Activated CD4-positive, alpha-beta memory T cell treated with anti-CD3 and anti-CD28 coated beads for 36 hours (primary cell): ENCODE results near the gene FGF12. TPM values are rescaled to one million over a fixed set of nuclear protein-coding genes. Genes with fewer than 3 reads are reported as not detected.

Experiments used
- CTCF ChIA-PET: fragments of 350-600 bp; sonication (Branson Sonifier 250); formaldehyde crosslinking; loops from one replicate; lab custom pipeline; 2021; ENCODE audit warnings: antibody characterized with exemption, inconsistent platforms; lab: Charles Lee
- POLR2A ChIA-PET: fragments of 350-600 bp; sonication (Branson Sonifier 250); formaldehyde crosslinking; loops from one replicate; lab custom pipeline; 2021; ENCODE audit warnings: antibody characterized with exemption; lab: Charles Lee
- DNase-seq: peaks from one replicate; pipeline ENCODE4 v3.0.0-alpha.2; 2020
- H3K27ac Mint-ChIP-seq: one replicate; pipeline ENCODE4 v1.8.0; 2021; ENCODE audit warnings: mixed read lengths
- H3K27me3 Mint-ChIP-seq: one replicate; pipeline ENCODE4 v1.8.0; 2021; ENCODE audit warnings: mixed read lengths
- H3K36me3 Mint-ChIP-seq: one replicate; pipeline ENCODE4 v1.8.0; 2021; ENCODE audit warnings: mixed read lengths
- H3K4me1 Mint-ChIP-seq: one replicate; pipeline ENCODE4 v1.8.0; 2021; ENCODE audit warnings: low read depth, mixed read lengths
- H3K4me3 Mint-ChIP-seq: one replicate; pipeline ENCODE4 v1.8.0; 2021; ENCODE audit warnings: mild to moderate bottlenecking, mixed read lengths
- H3K9me3 Mint-ChIP-seq: one replicate; pipeline ENCODE4 v1.8.0; 2021; ENCODE audit warnings: mixed read lengths
- intact Hi-C: fragments of 100-400 bp; cut with micrococcal nuclease; formaldehyde crosslinking; loops from one replicate; pipeline ENCODE4 v1.15.1; 2023
- total RNA-seq, 2 experiments: library from RNA; stranded (reverse); gene quantifications; one replicate each; pipeline ENCODE4 v1.2.3, GENCODE V29; 2021

The FGF12 gene
- total RNA-seq, 2 experiments from 2014 or later, result not detected

DNA sequence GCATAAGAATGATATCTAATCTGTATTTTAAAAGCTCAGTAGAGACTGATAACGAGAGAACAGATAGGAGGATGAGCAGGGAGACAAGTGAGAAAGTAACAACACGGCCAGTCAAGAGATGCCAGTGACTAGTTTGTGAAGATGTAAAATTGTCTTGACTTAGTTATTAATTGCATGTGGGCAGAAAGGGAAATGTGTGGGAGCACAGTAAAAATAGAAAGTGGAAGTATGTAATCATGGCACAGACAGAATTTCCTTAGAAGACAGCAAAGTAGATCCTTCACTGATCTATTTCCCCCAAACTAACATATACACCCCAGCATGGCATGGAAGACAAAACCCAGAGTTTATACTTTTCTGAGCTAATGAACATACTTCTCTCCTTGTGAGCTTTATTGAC is 344.5 kb downstream of the FGF12 start:
- peaks cover 2% of the 10 kb centered on the region for H3K27me3 Mint-ChIP-seq
- H3K27ac Mint-ChIP-seq, result no peak overlapping the region
- no peaks in the 10 kb centered on the region for H3K36me3 Mint-ChIP-seq
- intact Hi-C loops, result no loop called here
- H3K4me1 Mint-ChIP-seq, result no peaks in the 10 kb centered on the region
- H3K9me3 Mint-ChIP-seq, result no peaks in the 10 kb centered on the region
- DNase-seq, result no peak
- ChIA-PET CTCF (no interaction called here), POLR2A (no interaction called here)
- no peak overlapping the region for H3K4me3 Mint-ChIP-seq

DNA sequence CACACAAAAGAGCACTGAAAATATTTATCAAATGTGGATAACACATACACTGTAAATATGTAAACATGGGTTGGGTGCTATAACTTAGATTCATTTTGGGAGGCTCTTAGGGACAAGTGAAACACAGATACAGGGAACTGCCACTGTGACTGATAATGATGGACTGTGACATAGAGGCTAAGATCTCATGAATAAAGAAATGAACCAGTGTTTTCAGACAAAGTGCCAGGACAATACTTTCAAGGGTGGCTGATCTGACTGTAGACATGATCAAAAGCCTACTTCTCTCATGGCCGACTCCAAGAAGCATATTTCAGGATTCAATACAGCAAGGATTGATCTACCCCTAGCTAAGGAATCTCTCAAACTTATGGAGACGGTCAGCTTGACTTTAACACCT is 353.8 kb downstream of the FGF12 start:
- H3K27ac Mint-ChIP-seq, result no peak overlapping the region
- H3K36me3 Mint-ChIP-seq, result no peaks in the 10 kb centered on the region
- CTCF ChIA-PET, result no interaction called here
- no peak for DNase-seq
- H3K4me1 Mint-ChIP-seq, result no peaks in the 10 kb centered on the region
- no peaks in the 10 kb centered on the region for H3K9me3 Mint-ChIP-seq
- POLR2A ChIA-PET, result no interaction called here
- H3K4me3 Mint-ChIP-seq, result no peak overlapping the region
- H3K27me3 Mint-ChIP-seq, result no peaks in the 10 kb centered on the region
- intact Hi-C loops, result no loop called here

GRCh38 chr3:192373032-192373431 is 354.3 kb downstream of the FGF12 start:
- no peak for DNase-seq
- Mint-ChIP-seq H3K4me1 (no peaks in the 10 kb centered on the region), H3K27me3 (no peaks in the 10 kb centered on the region), H3K36me3 (no peaks in the 10 kb centered on the region), H3K27ac (no peak overlapping the region), H3K4me3 (no peak overlapping the region), H3K9me3 (no peaks in the 10 kb centered on the region)
- POLR2A ChIA-PET, result no interaction called here
- intact Hi-C loops, result no loop called here
- CTCF ChIA-PET, result no interaction called here

GRCh38 chr3:192372616-192373015 is 354.7 kb downstream of the FGF12 start:
- DNase-seq, result no peak
- H3K9me3 Mint-ChIP-seq, result no peaks in the 10 kb centered on the region
- no peaks in the 10 kb centered on the region for H3K27me3 Mint-ChIP-seq
- intact Hi-C loops, result no loop called here
- H3K36me3 Mint-ChIP-seq, result no peaks in the 10 kb centered on the region
- POLR2A ChIA-PET, result no interaction called here
- H3K4me1 Mint-ChIP-seq, result no peaks in the 10 kb centered on the region
- CTCF ChIA-PET, result interaction anchor here (0.5 kb wide), 1 partner anchor 540 kb away, joined by 3 read pairs; no protein-coding TSS in a partner anchor
- no peak overlapping the region for H3K4me3 Mint-ChIP-seq
- no peak overlapping the region for H3K27ac Mint-ChIP-seq

DNA sequence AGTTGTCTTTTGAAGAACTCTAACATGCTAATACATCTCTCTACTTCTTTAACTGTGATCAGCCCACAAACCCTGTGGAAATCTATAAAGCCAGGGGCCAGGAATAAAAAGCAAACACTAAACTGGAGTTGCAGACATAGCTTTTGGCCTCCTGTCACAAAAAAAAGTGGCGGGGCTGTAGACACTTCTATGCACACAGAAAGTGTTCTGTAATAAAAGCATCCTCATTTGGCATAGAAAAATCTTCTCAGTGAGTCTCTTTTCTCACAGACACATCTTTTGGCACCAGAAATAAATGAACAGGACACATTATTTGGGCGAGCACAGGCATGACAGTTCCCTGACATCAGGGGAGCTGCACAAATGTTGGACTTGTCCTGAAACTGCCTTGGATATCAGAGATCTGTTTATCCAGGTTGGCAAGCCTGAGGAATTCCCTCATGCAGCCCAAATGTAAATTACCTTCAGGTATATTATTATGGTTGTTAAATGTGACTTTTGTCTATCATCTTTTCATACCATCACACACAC is 355.4 kb downstream of the FGF12 start:
- Mint-ChIP-seq H3K27ac (no peak overlapping the region), H3K4me3 (no peak overlapping the region), H3K9me3 (no peaks in the 10 kb centered on the region), H3K36me3 (no peaks in the 10 kb centered on the region), H3K27me3 (no peaks in the 10 kb centered on the region), H3K4me1 (no peaks in the 10 kb centered on the region)
- intact Hi-C loops, result no loop called here
- no peak for DNase-seq
- POLR2A ChIA-PET, result no interaction called here
- CTCF ChIA-PET, result no interaction called here

- intact Hi-C loops, result no loop called here
- no peaks in the 10 kb centered on the region for H3K4me1 Mint-ChIP-seq
- ChIA-PET POLR2A (no interaction called here), CTCF (no interaction called here)
- no peak overlapping the region for H3K27ac Mint-ChIP-seq
- H3K9me3 Mint-ChIP-seq, result no peaks in the 10 kb centered on the region
- H3K4me3 Mint-ChIP-seq, result no peak overlapping the region
- H3K27me3 Mint-ChIP-seq, result no peaks in the 10 kb centered on the region
- H3K36me3 Mint-ChIP-seq, result no peaks in the 10 kb centered on the region
- no peak for DNase-seq
Measured at GRCh38 chr3:192367616-192368015, 359.7 kb downstream of the FGF12 start.

GRCh38 chr3:192366916-192367315 is 360.4 kb downstream of the FGF12 start:
- no peak for DNase-seq
- no peaks in the 10 kb centered on the region for H3K4me1 Mint-ChIP-seq
- H3K27ac Mint-ChIP-seq, result no peak overlapping the region
- ChIA-PET CTCF (no interaction called here), POLR2A (no interaction called here)
- H3K36me3 Mint-ChIP-seq, result no peaks in the 10 kb centered on the region
- H3K27me3 Mint-ChIP-seq, result peaks cover 2% of the 10 kb centered on the region
- intact Hi-C loops, result no loop called here
- H3K4me3 Mint-ChIP-seq, result no peak overlapping the region
- no peaks in the 10 kb centered on the region for H3K9me3 Mint-ChIP-seq

DNA sequence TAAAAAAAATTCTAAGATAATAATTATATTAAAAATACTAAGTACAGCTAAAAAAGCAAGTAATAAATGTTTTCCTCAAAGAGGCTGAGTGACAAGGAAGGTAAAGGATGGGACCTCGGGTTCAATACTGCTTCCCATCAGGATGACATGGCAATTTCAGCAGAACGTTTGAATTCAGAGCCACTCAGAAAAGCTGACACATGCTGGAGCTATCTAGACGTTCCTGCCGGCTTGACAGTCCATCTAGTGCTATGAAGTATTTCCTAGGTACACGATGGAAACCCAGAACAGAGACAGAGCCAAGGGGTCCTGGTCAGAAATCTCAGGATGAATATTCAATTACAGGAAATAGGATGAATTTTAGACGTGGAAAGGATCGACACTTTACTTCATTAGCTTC is 361.8 kb downstream of the FGF12 start:
- no peak for DNase-seq
- intact Hi-C loops, result no loop called here
- no peak overlapping the region for H3K4me3 Mint-ChIP-seq
- H3K27ac Mint-ChIP-seq, result no peak overlapping the region
- H3K4me1 Mint-ChIP-seq, result no peaks in the 10 kb centered on the region
- POLR2A ChIA-PET, result no interaction called here
- no peaks in the 10 kb centered on the region for H3K36me3 Mint-ChIP-seq
- CTCF ChIA-PET, result no interaction called here
- H3K27me3 Mint-ChIP-seq, result peaks cover 2% of the 10 kb centered on the region
- H3K9me3 Mint-ChIP-seq, result no peaks in the 10 kb centered on the region

GRCh38 chr3:192364316-192364715 is 363.0 kb downstream of the FGF12 start:
- Mint-ChIP-seq H3K9me3 (no peaks in the 10 kb centered on the region), H3K27ac (no peak overlapping the region), H3K36me3 (no peaks in the 10 kb centered on the region), H3K27me3 (peaks cover 2% of the 10 kb centered on the region), H3K4me1 (no peaks in the 10 kb centered on the region), H3K4me3 (no peak overlapping the region)
- intact Hi-C loops, result no loop called here
- ChIA-PET POLR2A (no interaction called here), CTCF (no interaction called here)
- DNase-seq, result no peak

DNA sequence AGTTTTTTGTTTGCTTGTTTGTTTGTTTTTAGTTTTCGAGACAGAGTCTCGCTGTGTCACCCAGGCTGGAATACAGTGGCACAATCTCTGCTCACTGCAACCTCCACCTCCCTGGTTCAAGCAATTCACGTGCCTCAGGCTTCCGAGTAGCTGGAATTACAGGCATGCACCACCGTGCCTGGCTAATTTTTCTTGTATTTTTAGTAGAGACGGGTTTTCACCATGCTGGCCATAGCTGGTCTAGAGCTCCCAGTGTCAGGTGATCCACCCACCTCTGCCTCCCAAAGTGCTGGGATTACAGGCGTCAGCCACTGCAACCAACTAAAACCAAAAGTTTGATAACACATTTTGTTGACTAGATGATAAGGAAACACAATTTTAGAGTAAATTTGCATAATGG is 372.7 kb downstream of the FGF12 start:
- no peaks in the 10 kb centered on the region for H3K36me3 Mint-ChIP-seq
- H3K9me3 Mint-ChIP-seq, result no peaks in the 10 kb centered on the region

GRCh38 chr3:192352142-192352541 is 375.2 kb downstream of the FGF12 start:
- H3K36me3 Mint-ChIP-seq, result no peaks in the 10 kb centered on the region
- intact Hi-C loops, result no loop called here
- no peak for DNase-seq

More for the DNA sequence above, 372.7 kb downstream of the FGF12 start:
- intact Hi-C loops, result no loop called here
- POLR2A ChIA-PET, result no interaction called here
- no peak for DNase-seq
- CTCF ChIA-PET, result no interaction called here
- Mint-ChIP-seq H3K27me3 (no peaks in the 10 kb centered on the region), H3K27ac (no peak overlapping the region), H3K4me3 (no peak overlapping the region), H3K4me1 (no peaks in the 10 kb centered on the region)

GRCh38 chr3:192351441-192351840 is 375.9 kb downstream of the FGF12 start:
- ChIA-PET POLR2A (no interaction called here), CTCF (no interaction called here)
- no peak overlapping the region for H3K27ac Mint-ChIP-seq
- no peak for DNase-seq
- intact Hi-C loops, result no loop called here
- no peaks in the 10 kb centered on the region for H3K27me3 Mint-ChIP-seq
- H3K4me1 Mint-ChIP-seq, result no peaks in the 10 kb centered on the region
- no peak overlapping the region for H3K4me3 Mint-ChIP-seq
- H3K36me3 Mint-ChIP-seq, result no peaks in the 10 kb centered on the region
- no peaks in the 10 kb centered on the region for H3K9me3 Mint-ChIP-seq

More at GRCh38 chr3:192352142-192352541, 375.2 kb downstream of the FGF12 start:
- no peak overlapping the region for H3K4me3 Mint-ChIP-seq
- H3K27ac Mint-ChIP-seq, result no peak overlapping the region
- no peaks in the 10 kb centered on the region for H3K9me3 Mint-ChIP-seq
- ChIA-PET POLR2A (no interaction called here), CTCF (no interaction called here)
- no peaks in the 10 kb centered on the region for H3K27me3 Mint-ChIP-seq
- H3K4me1 Mint-ChIP-seq, result no peaks in the 10 kb centered on the region

DNA sequence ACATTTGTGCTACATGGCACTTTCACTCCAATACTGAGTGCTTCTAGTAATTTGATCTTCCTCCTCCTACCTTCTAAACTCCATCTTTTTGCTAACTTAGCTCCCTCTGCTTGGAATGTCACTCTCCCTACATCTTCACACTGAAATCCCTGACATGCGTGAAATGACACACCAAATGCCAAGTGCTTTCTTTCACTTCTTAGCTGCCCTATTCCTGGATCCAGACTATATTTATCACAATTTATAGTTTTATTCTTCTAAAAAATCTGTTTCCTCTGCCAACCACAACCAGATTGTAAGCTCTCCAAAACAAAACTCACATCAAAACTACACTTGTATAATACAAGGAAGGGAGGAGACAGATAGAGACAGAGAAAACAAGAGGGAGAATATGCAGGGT is 387.3 kb downstream of the FGF12 start:
- Mint-ChIP-seq H3K4me3 (no peak overlapping the region), H3K27me3 (no peaks in the 10 kb centered on the region), H3K9me3 (no peaks in the 10 kb centered on the region), H3K27ac (no peak overlapping the region), H3K36me3 (no peaks in the 10 kb centered on the region), H3K4me1 (no peaks in the 10 kb centered on the region)
- POLR2A ChIA-PET, result no interaction called here
- no peak for DNase-seq
- intact Hi-C loops, result no loop called here
- CTCF ChIA-PET, result no interaction called here
